ENCODE results near the gene PPP1R36.
"Not testable (repeated sequence)": the region's sequence is repeated elsewhere in the genome, so short reads cannot be mapped to it uniquely, and the experiment has no call there.

Gene PPP1R36, protein sequence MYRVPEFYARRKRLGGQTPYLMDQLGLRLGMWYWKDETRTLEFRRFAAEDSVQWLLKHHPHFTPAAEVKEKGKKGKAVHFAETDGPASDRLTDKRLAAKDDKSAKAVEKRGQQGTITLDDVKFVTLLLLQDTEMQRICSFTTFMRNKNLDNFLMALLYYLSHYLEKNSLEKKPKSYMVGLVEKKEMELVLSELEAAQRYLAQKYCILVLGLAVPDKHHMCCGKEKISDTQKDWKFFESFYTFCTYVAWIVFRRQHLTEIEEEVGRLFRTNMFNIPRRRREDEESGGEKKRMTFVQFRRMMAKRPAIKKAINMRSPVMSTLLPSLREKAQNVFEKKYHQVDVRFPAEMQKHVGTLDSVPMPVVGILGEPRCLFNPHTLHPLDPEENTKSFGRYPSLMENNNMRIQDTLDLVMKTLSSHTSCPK

DNA sequence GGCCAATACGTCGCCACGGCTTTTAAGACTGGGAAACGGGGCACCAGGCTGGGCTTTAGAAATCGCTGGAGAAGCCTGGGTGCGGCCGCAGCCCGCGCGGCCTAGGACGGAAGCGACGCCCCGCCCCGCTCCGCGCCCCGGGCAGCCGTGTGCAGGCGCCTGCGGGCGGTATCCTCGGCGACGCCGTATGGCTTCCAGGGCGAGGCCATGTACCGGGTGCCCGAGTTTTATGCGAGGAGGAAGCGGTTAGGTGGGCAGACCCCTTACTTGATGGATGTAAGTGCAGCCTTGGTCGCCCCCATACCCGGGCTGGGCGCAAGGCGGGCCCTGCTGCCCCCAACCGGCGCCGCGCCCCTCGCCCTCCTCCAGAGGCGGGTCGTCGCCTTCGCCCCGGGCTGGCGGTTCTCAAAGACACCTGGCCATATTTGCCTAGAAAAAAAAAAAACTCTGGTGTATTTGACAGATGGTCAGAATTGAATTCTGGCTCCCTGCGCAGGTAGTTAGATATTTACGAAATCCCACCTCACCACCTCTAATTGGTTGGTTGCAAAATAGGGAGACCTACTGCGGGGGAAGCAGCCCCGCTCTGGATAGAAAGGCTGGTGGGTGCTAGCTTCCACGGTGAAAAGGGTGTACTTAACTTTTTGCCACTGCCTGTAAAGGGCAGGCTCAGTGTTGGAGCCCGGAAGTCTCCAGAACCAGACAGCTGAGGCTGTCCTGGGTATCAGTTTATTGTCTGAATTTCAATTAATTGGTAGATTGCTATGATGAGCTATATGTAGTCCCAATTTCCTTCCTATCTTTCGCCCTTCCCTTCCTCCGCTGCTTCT, at the start of gene PPP1R36:
TSS of gene PPP1R36 (plus strand) at position 171 of the 830 bp plus-strand sequence. CDS start at position 208, 37 bp downstream.
- peak; percentile 40 for DNase-seq

DNA sequence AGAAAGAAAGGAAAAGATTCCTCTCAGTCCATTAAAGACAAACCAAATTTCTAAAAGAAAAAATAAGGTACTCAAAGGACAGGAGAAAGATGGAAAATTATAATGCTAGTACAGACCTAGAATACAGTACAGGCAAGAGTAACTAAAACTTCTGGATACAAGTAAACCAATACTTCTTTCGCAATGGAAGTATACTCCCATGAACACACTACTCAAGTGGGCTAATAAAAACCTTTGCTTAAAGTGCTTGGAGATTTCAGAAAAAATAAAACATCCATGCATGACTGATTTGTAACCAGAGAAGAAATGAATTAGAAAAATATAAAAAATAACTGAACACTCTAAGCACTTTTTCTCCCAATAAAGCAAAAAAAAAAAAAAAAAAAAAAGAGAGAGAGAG, 49.7 kb upstream of the PPP1R36 start:
- no peak for DNase-seq

DNA sequence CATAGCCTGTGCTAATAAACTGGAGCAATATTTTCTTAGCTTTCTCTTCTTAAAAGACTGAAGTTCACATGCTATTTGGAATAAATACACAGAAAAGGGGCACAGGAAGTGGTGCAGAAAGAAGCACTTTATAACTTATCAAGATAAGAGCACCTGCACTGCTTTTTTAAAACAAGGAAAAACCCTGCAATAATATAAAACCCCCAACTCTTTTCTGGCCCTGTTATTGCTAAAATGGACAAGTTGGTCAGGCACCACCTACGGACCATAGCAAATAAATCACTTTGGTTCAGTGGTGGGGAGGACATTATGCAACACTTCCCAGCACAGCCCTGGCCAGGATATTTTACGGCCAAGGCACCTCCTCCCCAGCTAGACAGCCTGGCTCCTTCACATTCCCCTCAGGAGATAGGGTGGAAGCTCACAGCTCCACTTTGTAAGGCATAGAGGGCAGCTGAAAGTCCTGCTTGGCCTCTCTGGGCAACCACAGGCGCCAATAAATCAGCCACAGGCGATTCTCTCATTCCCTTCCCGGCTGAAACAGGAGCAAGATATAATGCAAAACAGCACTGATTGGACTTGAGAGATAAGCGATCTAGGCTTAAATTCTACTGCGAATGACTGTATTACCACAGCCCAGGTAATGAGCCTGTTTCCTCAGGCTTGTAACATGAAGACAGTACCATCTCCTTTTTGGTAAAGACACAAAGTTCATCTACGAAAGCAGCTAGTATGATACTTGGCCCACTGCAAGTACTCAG, 48.2 kb upstream of the PPP1R36 start:
- DNase-seq, result no peak

DNA sequence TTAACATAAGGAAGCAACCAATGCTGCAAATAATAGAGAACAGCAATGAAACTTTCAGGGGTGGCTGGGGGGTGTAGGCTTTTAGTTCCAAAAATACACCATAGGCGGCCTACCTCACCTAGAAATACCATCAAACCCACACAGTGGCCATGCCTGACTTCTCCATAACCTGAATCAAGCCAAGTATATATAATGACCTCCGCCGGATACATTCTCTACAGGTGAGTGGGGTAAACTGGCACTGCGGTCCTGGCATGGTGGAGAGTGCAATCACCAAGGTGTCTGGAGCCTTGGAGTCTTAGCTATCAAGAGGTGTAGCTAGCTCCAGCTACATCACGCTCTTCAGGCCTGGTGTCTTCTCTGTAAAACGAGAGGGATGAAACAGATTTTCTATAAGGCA, 47.3 kb upstream of the PPP1R36 start:
- DNase-seq, result no peak

DNA sequence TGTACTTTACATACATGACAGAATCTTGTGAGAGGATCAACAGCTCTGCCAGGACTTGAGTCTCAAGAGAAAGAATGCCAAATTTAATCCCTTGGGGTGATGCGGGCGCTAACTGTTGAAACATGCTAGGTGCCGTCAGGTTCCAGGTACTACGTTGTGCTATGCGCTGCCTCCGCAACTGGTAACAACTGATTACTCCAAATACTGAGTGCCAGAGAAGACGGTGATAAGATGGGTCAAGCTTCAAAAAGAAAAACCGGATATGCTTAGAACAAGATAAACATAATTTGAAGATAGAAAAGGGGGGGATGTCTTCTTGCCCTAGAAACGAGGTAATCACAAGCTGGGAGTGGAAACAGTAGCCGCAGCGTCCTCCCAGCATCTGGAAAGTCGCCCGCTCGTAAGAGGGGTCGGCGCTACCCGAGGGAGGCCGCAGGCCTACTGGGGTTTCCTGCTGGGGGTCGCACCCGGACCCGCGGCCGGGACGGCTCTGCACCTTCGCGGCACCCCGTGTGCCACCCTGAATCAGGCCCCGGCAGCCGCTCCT, 46.8 kb upstream of the PPP1R36 start:
- DNase-seq, result peak; percentile 33

DNA sequence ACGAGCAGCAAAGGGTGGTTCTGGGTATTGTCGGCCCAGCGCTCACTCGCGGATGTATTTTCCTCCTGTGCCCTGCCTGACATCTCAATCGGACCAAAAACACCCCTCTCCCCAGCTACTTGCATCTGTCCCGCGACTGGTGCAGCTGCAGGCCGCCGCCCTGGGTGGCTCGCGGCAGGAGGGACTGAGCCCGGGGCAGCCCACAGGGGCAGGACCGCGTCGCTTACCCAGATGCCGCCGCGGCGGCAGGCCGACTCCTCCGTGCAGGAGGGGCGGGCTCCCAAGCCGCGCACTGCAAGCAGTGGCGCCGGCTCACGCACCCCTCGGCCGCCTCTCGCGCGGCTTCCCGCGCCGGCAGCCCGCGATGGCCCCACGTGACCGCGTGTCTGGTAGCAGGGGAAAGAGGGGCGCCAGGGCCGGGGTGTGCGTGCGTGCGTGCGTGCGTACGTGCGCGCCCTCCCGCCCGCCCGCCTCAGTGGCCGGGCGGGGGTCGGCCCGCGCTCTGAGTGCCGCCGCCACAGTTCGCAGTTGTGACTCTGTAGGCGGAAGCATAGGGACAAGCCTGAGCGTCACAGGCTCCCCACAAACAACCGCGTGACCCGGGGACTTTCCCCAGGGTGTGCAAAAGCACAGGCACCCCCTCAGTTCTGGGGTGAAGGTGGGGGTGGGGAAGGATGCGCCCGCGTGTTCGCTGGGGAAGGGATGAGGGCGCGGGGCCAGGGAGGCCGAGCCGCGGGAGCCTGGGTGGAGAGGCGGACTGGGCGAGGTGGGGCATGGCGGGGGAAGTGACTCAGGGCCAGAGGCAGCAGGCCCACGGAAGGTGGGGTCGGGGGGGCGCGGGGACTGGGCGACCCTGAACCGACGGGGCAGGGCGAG, 46.1 kb upstream of the PPP1R36 start, which contains the start of gene ZBTB25:
TSS of gene ZBTB25 (minus strand) at position 405 of the 876 bp plus-strand sequence. CDS start 13,305 bp downstream, outside the sequence.
- DNase-seq, result peak; percentile 94

DNA sequence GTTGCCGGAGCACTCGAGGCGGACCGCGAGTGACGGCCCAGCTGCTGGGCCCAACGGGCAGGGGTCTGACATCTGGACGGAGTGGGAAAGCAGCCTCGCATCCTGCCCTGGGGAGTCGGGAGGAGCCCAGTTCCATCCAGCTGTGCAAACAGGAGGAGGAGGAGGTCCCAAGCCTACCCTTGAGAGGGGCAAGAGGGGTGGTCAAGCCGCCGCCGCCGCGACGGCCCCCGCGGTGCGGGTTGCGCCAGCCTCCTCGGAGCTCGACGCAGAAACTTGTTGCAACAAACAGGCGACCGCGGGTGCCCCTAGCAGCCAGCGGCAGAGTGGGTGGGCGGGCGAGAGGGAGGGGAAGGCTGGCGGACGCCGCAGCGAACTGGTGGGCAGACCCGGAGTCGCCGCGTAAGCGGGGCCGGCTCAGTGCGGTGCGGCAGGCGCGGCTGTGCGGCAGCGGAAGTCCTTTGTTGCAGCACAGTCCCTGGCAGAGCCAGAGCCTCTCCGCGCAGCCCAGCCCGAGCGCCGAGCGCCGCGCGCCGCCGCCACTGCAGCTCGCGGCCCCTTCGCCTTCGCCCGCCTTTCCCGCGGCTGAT, 45.4 kb upstream of the PPP1R36 start, which contains the start of gene ZBTB1:
TSS of gene ZBTB1 (plus strand) at position 461 of the 587 bp plus-strand sequence. CDS start 16,735 bp downstream, outside the sequence.
- peak; percentile 90 for DNase-seq

DNA sequence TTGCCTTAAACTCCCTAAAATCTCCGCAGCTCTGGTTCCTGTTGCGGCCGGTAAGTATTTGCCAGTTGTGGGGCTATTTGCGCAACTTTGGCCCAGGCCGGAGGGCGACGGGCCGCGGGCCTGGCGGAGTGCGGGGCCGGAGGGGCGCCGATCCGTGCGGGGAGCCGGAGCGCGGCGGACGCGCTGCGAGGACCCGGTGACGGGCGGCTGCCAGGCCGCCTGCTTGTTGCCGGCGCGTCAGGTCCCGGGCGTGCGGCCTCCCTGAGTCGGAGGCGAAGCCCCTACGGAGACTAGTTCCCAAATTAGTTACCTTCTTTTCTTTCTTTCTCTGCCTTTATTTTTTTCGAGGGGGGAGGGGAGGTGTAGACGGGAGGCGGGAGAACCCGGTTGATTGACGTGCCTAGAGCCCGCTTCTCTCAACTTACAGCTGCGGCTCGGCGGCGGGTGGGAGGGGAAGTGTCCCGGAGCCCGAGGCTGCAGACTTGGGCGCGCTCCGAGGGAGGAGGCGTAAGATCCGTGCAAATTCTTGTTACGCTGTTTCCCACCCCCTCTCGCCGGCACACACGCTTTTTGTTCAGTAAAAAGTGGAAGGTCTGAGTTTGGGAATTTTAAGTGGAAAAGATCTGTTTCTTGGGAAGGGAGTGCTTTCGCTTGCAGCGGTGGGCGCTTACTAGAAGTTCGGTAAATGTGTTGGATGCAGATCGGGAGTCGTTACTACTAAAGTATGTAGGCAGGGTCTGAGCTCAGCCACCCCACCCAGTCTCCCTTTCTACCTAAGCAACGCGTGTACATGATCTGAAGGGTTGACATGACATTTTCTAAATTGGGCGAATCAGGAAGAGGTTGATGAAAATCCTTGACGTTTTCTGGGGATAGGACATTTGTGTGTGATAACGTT, 44.6 kb upstream of the PPP1R36 start:
- DNase-seq, result peak; percentile 88

DNA sequence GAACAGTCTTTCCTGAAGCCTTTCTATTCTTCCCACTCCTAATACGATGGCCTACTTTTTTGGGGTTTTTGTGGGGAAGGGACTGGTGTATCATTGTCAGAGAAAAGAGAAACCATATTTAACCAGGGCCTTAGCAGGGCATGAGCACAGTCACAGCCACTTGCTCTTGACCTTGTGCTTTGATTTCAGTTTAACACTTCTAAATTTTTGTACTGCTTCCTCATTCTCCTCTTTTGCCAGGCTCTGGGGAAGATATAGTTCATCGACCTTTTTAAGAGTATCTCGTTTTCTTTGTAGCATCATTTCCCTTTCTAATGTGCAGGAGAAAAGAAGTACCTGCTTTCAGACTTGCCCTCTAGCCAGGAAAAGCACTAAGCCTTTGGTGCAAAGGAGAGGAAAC, 43.0 kb upstream of the PPP1R36 start:
- DNase-seq, result no peak

DNA sequence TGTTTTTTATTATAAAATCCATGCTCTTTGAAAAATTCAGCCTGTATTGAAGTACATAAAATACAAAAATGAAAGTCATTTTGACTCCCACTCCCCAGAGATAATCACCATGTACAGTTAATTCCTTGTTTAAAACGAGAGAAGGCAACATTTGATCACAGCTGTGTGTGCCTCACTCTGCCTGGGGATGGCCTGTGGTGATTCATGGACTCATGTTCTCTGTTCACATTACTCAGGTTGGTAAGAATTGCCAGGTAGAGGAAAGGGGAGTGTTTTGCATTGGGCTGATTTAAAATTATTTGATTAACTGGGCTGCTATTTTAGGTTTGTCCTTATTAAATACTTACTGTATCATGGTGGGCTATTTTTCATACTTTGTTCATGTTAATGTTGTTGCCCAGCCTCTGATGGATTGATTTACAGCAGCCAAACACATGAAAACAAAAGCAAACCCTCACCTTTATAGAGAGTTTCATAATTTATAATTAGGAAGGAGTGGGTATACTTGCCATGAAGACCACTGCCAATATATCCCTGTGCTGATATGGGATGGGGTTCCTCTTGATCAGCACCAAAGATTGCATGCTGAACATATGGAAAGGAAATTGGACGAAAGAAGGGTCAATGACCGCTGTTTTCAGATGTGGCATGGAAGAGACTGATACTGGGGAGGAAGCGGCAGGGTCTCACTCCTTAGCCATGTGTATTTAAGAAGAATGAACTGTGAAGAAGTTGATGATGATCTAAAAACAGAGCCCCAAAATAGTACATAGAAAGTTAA, 42.2 kb upstream of the PPP1R36 start:
- peak; percentile 56 for DNase-seq

DNA sequence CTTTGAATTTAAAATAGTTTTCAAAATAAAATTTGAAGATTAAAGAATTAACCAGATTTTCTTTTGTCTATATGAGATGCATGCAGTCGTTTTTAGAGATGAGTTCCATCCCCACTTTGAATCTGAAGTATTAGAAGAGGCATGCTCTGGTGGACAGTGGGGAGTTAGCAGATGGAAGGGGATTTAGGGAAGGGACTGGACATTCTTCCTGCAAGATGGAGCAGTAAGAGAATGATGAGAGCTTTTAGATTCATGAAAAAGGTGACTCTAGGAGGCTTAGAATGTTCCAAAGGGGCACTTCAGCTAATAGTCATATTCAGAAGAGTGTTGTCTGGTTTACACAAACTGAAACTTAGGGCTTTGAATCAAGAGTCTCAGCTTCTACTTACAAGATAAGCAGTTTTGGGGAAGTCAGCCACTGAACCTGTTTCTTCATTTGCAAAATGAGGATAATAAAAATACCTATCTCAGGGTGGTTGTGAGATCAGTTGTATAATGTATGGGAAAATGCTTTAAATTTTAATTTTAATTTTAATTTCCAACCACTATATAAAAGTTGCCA, 41.5 kb upstream of the PPP1R36 start:
- no peak for DNase-seq

DNA sequence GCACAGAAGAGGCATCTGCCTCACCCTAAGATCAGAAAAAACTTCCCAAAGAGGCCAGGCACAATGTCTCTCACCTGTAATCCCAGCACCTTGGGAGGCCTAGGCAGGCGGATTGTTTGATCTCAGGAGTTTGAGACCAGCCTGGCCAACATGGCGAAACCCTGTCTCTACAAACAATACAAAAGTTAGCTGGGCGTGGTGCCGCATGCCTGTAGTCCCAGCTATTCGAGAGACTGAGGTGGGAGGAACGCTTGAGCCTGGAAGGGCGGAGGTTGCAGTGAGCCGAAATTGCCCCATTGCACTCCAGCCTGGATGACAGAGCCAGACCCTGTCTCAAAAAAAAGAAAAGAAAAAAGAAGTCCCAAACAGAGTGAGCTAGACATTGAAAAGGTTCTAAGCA, 40.7 kb upstream of the PPP1R36 start:
- no peak for DNase-seq

DNA sequence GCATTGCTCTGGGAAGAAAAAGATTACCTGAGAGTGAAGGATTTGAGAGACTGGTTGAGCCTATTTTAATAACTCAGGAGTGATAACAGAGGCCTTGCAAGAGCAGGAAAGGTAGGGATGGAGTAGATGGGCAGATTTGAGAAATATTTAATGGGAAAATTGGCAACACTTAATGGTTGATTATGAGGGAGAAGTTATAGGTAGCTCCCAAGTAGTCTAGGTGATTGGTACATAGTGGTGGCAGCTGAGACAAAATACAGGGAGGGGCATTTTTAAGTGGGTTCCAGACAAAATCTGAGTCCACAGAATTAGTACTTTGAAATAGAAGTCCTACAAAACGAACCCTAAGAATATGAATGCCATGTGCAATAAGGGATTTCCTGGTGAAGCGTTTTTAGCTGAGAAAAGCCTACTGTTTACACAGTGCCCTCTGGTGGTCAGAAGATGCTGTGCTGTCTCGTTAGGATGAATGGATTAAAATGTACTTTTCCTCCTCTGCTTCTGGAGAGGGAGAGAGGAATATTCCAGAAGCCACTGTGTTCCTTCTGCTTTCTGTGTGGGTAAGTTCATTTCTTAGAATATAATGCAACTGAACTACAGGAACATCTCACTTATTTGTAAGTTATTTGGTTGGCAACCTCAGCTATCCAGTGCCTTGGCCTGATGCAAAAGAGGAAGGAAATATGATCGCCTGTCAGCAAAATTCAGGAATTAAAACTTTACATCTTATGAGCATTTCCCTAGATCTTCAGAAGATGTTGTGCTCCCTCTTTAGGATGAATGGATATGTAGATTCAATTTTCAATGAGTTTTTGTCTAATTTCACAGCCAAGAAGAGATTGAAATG, 38.7 kb upstream of the PPP1R36 start:
- DNase-seq, result peak; percentile 75

DNA sequence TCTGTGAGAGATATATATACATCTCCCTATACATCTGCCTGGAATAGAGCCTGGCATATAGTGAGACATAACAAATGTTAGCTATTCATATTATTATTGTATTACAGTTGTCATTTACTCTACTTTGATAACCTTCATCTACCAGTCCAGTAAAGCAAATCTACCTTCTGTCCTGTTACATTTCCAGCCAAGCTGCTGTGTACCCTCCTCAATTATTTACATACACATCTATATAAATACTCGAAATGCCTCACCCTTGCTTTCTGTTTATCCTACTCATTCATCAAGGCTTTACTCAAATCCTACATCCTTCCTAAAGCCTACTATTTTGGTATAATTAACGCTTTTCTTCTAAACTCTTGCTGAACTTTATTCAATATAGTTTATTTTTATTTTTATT, 36.5 kb upstream of the PPP1R36 start:
- DNase-seq, result no peak

DNA sequence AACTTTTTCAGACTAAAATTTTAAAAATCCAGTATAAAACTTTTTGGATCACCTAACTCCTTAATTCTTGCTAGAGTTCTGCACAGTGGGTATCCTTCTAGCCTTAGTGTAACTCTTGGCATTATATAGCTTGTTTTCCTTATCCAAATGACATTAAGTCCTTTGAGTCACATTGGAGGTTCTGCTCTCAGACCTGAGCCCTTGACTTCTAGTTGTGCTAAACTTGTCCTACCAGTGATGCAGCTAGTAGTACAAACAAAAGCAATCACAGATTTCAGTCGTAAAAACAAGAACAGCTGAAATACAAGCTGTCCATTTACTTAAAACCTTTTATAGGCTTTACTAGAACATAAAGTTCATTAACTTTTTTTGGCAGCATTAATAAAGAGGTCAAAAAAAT, 34.7 kb upstream of the PPP1R36 start:
- DNase-seq, result no peak

DNA sequence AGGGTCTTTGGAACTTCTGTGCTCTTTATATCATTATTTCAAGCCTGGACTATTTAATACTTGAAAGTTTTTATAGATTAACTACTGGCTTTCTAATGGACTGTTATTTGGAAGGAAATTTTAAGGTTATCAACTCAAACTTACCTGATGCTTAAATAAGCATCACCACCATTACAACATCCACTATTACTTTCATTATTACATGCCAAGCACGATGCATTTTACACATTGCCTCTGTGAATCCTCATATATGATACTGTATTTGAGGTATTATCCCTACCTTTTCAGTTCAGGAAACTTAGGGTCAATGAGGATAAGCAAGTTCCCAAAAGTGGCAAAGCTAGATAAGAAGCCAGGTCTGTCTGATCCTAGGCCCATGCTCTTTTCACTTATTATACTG, 32.8 kb upstream of the PPP1R36 start:
- DNase-seq, result no peak

DNA sequence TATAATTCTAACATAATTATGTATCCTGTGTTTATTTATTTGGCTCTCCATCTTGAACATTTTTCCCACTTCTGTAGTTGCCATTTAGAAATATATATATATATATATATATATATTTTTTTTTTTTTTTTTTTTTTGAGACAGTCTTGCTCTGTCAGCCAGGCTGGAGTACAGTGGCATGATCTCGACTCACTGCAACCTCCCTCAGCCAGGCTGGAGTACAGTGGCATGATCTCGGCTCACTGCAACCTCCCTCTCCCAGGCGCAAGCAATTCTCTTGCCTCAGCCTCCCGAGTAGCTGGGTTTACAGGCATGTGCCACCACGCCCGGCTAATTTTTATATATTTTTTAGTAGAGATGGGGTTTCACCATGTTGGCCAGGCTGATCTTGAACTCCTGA, 32.1 kb upstream of the PPP1R36 start:
- not testable (repeated sequence) for DNase-seq

DNA sequence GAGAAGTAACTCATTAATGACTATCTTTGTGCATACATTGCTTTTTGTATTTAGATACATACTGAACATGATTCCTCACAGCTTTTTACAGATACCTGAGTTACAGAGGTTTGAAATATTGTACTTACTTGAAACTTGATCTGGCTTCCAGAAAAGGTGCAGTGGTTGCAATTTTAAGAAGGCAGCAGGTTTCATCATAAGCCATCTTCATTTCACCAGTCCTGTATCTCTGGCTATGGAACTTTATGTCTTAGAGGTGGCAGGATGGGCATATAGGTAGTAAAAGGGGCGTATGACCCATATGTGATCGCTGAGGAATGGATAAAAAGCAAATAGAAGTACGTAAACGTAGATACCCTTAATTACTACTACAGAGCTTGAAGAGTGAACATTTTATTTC, 31.5 kb upstream of the PPP1R36 start:
- DNase-seq, result no peak
